Hepatocyte (in vitro differentiated cells): ENCODE results near the gene THY1.

Experiments
- EZH2 ChIP-seq: fragments of 200-600 bp; sonication (generic); IDR thresholded peaks from 2 replicates; pipeline ENCODE4 v1.6.1; 2016; ENCODE audit warnings: antibody characterized with exemption, mild to moderate bottlenecking, borderline replicate concordance
- EZH2phosphoT487 ChIP-seq: fragments of 200-600 bp; sonication (generic); IDR thresholded peaks from one replicate; pipeline ENCODE4 v1.6.1; 2018; ENCODE audit warnings: antibody characterized with exemption, mild to moderate bottlenecking, low read depth, moderate library complexity; ENCODE audit not compliant: unreplicated experiment, severe bottlenecking
- TF ChIP-seq, protein P1 (sequence below): fragments of 200-600 bp; sonication (generic); IDR thresholded peaks from 2 replicates; pipeline ENCODE4 v1.5.1; 2016; ENCODE audit warnings: antibody characterized with exemption, mild to moderate bottlenecking; ENCODE audit not compliant: poor library complexity

DNA sequence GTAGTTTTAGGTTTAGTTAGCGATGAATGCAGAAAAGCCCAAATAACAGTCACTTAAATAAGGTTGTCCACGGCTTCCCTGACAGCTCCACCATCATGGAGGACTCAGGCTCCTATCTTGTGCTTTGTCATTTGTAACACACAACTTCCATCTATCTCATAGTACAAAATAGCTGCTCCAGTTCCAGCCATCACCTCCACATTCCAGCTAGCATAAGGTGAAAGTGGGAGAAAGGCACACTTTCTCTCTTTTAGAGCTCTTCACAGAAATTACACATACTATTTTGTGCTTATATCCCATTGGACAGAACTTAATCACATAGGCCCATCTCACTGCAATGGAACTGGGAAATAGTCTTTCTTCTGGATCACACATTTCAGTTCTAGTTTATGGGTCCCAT lies 8.7 kb downstream of the THY1 start:
- TF ChIP-seq, protein P1, sequence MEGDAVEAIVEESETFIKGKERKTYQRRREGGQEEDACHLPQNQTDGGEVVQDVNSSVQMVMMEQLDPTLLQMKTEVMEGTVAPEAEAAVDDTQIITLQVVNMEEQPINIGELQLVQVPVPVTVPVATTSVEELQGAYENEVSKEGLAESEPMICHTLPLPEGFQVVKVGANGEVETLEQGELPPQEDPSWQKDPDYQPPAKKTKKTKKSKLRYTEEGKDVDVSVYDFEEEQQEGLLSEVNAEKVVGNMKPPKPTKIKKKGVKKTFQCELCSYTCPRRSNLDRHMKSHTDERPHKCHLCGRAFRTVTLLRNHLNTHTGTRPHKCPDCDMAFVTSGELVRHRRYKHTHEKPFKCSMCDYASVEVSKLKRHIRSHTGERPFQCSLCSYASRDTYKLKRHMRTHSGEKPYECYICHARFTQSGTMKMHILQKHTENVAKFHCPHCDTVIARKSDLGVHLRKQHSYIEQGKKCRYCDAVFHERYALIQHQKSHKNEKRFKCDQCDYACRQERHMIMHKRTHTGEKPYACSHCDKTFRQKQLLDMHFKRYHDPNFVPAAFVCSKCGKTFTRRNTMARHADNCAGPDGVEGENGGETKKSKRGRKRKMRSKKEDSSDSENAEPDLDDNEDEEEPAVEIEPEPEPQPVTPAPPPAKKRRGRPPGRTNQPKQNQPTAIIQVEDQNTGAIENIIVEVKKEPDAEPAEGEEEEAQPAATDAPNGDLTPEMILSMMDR = no peak
- no peak for TF ChIP-seq EZH2
- no peak for TF ChIP-seq EZH2phosphoT487
